ENCODE data around the gene C4orf50. TPM values are rescaled to one million over a fixed set of nuclear protein-coding genes. Genes with fewer than 3 reads are reported as not detected.
"Not testable (repeated sequence)": the region's sequence is repeated elsewhere in the genome, so short reads cannot be mapped to it uniquely, and the experiment has no call there.

The C4orf50 gene
- polyA plus RNA-seq, 2 donors: under 0.01 to 0.02 TPM

- H3K4me3 ChIP-seq (ENCODE audit: low read depth in 1 of 2, low read length in 2 of 2): no peak overlapping the region
- H3K27ac ChIP-seq (ENCODE audit: low read depth in 2 of 2, low read length in 1 of 2): no peak overlapping the region
- H3K9me3 ChIP-seq (ENCODE audit: control insufficient read depth in 2 of 2, insufficient read depth in 1 of 2, low read depth in 1 of 2, low read length in 1 of 2): no peaks in the 10 kb centered on the region
- no peaks in the 10 kb centered on the region for H3K27me3 ChIP-seq (ENCODE audit: control insufficient read depth in 1 of 2, insufficient read depth in 2 of 2, low read length in 2 of 2)
- H3K36me3 ChIP-seq (ENCODE audit: control insufficient read depth in 2 of 2, insufficient read depth in 2 of 2, low read length in 1 of 2): no peaks in the 10 kb centered on the region
- no peaks in the 10 kb centered on the region for H3K4me1 ChIP-seq (ENCODE audit: control insufficient read depth in 2 of 2, insufficient read depth in 2 of 2, low read length in 1 of 2)
- 86% methylated on average over 9 of the region's 9 CpGs for WGBS, 2 donors
Observed at GRCh38 chr4:5999830-6000365, 18.3 kb downstream of the C4orf50 start.

- Histone ChIP-seq H3K36me3 (ENCODE audit: control insufficient read depth in 2 of 2, insufficient read depth in 2 of 2, low read length in 1 of 2) (no peaks in the 10 kb centered on the region), H3K4me1 (ENCODE audit: control insufficient read depth in 2 of 2, insufficient read depth in 2 of 2, low read length in 1 of 2) (no peaks in the 10 kb centered on the region), H3K27me3 (ENCODE audit: control insufficient read depth in 1 of 2, insufficient read depth in 2 of 2, low read length in 2 of 2) (no peaks in the 10 kb centered on the region), H3K4me3 (ENCODE audit: low read depth in 1 of 2, low read length in 2 of 2) (no peak overlapping the region), H3K27ac (ENCODE audit: low read depth in 2 of 2, low read length in 1 of 2) (no peak overlapping the region), H3K9me3 (ENCODE audit: control insufficient read depth in 2 of 2, insufficient read depth in 1 of 2, low read depth in 1 of 2, low read length in 1 of 2) (no peaks in the 10 kb centered on the region)
- WGBS, 2 donors: 75 to 78% methylated on average over 6 of the region's 6 CpGs
Observed at GRCh38 chr4:5999356-5999755, 18.9 kb downstream of the C4orf50 start.

GRCh38 chr4:5998333-5998936, 19.8 kb downstream of the C4orf50 start:
- WGBS, 2 donors: 2 to 3% methylated on average over 9 of the region's 9 CpGs
- Histone ChIP-seq H3K4me1 (ENCODE audit: control insufficient read depth in 2 of 2, insufficient read depth in 2 of 2, low read length in 1 of 2) (peaks cover 0 to 2% of the 10 kb centered on the region in 2 donors), H3K27me3 (ENCODE audit: control insufficient read depth in 1 of 2, insufficient read depth in 2 of 2, low read length in 2 of 2) (no peaks in the 10 kb centered on the region), H3K27ac (ENCODE audit: low read depth in 2 of 2, low read length in 1 of 2) (no peak overlapping the region), H3K9me3 (ENCODE audit: control insufficient read depth in 2 of 2, insufficient read depth in 1 of 2, low read depth in 1 of 2, low read length in 1 of 2) (no peaks in the 10 kb centered on the region), H3K4me3 (ENCODE audit: low read depth in 1 of 2, low read length in 2 of 2) (no peak overlapping the region), H3K36me3 (ENCODE audit: control insufficient read depth in 2 of 2, insufficient read depth in 2 of 2, low read length in 1 of 2) (no peaks in the 10 kb centered on the region)

- H3K9me3 ChIP-seq (ENCODE audit: control insufficient read depth in 2 of 2, insufficient read depth in 1 of 2, low read depth in 1 of 2, low read length in 1 of 2): no peaks in the 10 kb centered on the region
- peaks cover 0 to 2% of the 10 kb centered on the region in 2 donors for H3K4me1 ChIP-seq (ENCODE audit: control insufficient read depth in 2 of 2, insufficient read depth in 2 of 2, low read length in 1 of 2)
- no peaks in the 10 kb centered on the region for H3K27me3 ChIP-seq (ENCODE audit: control insufficient read depth in 1 of 2, insufficient read depth in 2 of 2, low read length in 2 of 2)
- no peaks in the 10 kb centered on the region for H3K36me3 ChIP-seq (ENCODE audit: control insufficient read depth in 2 of 2, insufficient read depth in 2 of 2, low read length in 1 of 2)
- no peak overlapping the region for H3K4me3 ChIP-seq (ENCODE audit: low read depth in 1 of 2, low read length in 2 of 2)
- H3K27ac ChIP-seq (ENCODE audit: low read depth in 2 of 2, low read length in 1 of 2): no peak overlapping the region
- 41 to 51% methylated on average over 4 of the region's 4 CpGs for WGBS, 2 donors
Observed at GRCh38 chr4:5996641-5997040, 21.6 kb downstream of the C4orf50 start.

- H3K27me3 ChIP-seq (ENCODE audit: control insufficient read depth in 1 of 2, insufficient read depth in 2 of 2, low read length in 2 of 2): no peaks in the 10 kb centered on the region
- peaks cover 0 to 2% of the 10 kb centered on the region in 2 donors for H3K4me1 ChIP-seq (ENCODE audit: control insufficient read depth in 2 of 2, insufficient read depth in 2 of 2, low read length in 1 of 2)
- 55 to 61% methylated on average over 19 of the region's 19 CpGs for WGBS, 2 donors
- H3K27ac ChIP-seq (ENCODE audit: low read depth in 2 of 2, low read length in 1 of 2): no peak overlapping the region
- no peaks in the 10 kb centered on the region for H3K36me3 ChIP-seq (ENCODE audit: control insufficient read depth in 2 of 2, insufficient read depth in 2 of 2, low read length in 1 of 2)
- no peak overlapping the region for H3K4me3 ChIP-seq (ENCODE audit: low read depth in 1 of 2, low read length in 2 of 2)
- no peaks in the 10 kb centered on the region for H3K9me3 ChIP-seq (ENCODE audit: control insufficient read depth in 2 of 2, insufficient read depth in 1 of 2, low read depth in 1 of 2, low read length in 1 of 2)
Observed at GRCh38 chr4:5995901-5996623, 22.2 kb downstream of the C4orf50 start.

GRCh38 chr4:5993876-5994811, 24.1 kb downstream of the C4orf50 start:
- peaks cover 0 to 2% of the 10 kb centered on the region in 2 donors for H3K4me1 ChIP-seq (ENCODE audit: control insufficient read depth in 2 of 2, insufficient read depth in 2 of 2, low read length in 1 of 2)
- no peaks in the 10 kb centered on the region for H3K27me3 ChIP-seq (ENCODE audit: control insufficient read depth in 1 of 2, insufficient read depth in 2 of 2, low read length in 2 of 2)
- H3K9me3 ChIP-seq (ENCODE audit: control insufficient read depth in 2 of 2, insufficient read depth in 1 of 2, low read depth in 1 of 2, low read length in 1 of 2): no peaks in the 10 kb centered on the region
- no peaks in the 10 kb centered on the region for H3K36me3 ChIP-seq (ENCODE audit: control insufficient read depth in 2 of 2, insufficient read depth in 2 of 2, low read length in 1 of 2)
- no peak overlapping the region for H3K27ac ChIP-seq (ENCODE audit: low read depth in 2 of 2, low read length in 1 of 2)
- no peak overlapping the region for H3K4me3 ChIP-seq (ENCODE audit: low read depth in 1 of 2, low read length in 2 of 2)
- 79 to 81% methylated on average over 23 of the region's 23 CpGs for WGBS, 2 donors

DNA sequence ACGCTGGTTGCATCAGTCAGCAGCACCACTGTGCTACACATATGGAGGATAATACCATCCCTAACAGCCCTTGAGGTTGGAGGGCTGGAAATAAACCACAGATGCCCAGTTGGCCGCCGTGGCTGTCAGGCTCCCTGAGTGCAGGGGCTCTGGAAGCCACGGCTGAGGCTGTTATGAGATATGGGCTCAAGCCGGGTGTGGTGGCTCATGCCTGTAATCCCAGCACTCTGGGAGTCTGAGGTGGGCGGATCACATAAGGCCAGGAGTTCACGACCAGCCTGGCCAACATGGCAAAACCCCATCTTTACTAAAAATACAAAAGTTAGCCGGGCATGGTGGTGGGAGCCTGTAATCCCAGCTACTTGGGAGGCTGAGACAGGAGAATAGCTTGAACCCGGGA, 24.9 kb downstream of the C4orf50 start:
- not testable (repeated sequence) for H3K4me3 ChIP-seq (ENCODE audit: low read depth in 1 of 2, low read length in 2 of 2); H3K36me3 ChIP-seq (ENCODE audit: control insufficient read depth in 2 of 2, insufficient read depth in 2 of 2, low read length in 1 of 2); H3K4me1 ChIP-seq (ENCODE audit: control insufficient read depth in 2 of 2, insufficient read depth in 2 of 2, low read length in 1 of 2); H3K27ac ChIP-seq (ENCODE audit: low read depth in 2 of 2, low read length in 1 of 2); H3K9me3 ChIP-seq (ENCODE audit: control insufficient read depth in 2 of 2, insufficient read depth in 1 of 2, low read depth in 1 of 2, low read length in 1 of 2); H3K27me3 ChIP-seq (ENCODE audit: control insufficient read depth in 1 of 2, insufficient read depth in 2 of 2, low read length in 2 of 2)
- 81 to 85% methylated on average over 9 of the region's 9 CpGs for WGBS, 2 donors

DNA sequence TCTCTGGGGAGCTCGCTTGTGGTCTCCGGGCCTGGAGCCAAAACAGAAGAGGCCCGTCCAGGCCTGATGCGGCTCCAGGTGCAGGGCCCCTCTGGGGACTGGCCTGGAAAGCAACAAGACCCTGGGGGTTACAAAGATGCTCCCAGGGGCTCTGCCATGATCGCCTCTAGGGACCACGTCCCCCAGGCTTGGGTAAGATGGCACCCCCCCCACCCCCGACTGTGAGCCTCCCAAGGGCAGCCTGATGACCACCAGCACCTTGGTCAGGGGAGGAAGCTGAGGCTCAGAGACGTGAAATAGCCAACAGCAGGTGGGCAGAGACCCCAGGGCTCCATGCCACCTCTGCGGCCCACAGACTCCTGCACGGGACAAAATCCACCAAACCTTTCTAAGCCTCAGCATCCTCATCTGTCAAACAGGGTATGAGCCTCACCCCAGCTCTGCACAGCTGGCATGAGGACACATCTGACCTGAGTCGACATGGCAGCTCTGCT, 25.4 kb downstream of the C4orf50 start:
- 69 to 75% methylated on average over 11 of the region's 11 CpGs for WGBS, 2 donors
- Histone ChIP-seq H3K27me3 (ENCODE audit: control insufficient read depth in 1 of 2, insufficient read depth in 2 of 2, low read length in 2 of 2) (peaks cover 0 to 3% of the 10 kb centered on the region in 2 donors), H3K4me3 (ENCODE audit: low read depth in 1 of 2, low read length in 2 of 2) (no peak overlapping the region), H3K4me1 (ENCODE audit: control insufficient read depth in 2 of 2, insufficient read depth in 2 of 2, low read length in 1 of 2) (peaks cover 0 to 2% of the 10 kb centered on the region in 2 donors), H3K36me3 (ENCODE audit: control insufficient read depth in 2 of 2, insufficient read depth in 2 of 2, low read length in 1 of 2) (no peaks in the 10 kb centered on the region), H3K27ac (ENCODE audit: low read depth in 2 of 2, low read length in 1 of 2) (no peak overlapping the region), H3K9me3 (ENCODE audit: control insufficient read depth in 2 of 2, insufficient read depth in 1 of 2, low read depth in 1 of 2, low read length in 1 of 2) (no peaks in the 10 kb centered on the region)

- no peak overlapping the region for H3K27ac ChIP-seq (ENCODE audit: low read depth in 2 of 2, low read length in 1 of 2)
- WGBS, 2 donors: 73 to 74% methylated on average over 17 of the region's 17 CpGs
Observed at GRCh38 chr4:5992171-5992827, 25.9 kb downstream of the C4orf50 start.

More at GRCh38 chr4:5992171-5992827, 25.9 kb downstream of the C4orf50 start:
- no peaks in the 10 kb centered on the region for H3K9me3 ChIP-seq (ENCODE audit: control insufficient read depth in 2 of 2, insufficient read depth in 1 of 2, low read depth in 1 of 2, low read length in 1 of 2)
- H3K4me1 ChIP-seq (ENCODE audit: control insufficient read depth in 2 of 2, insufficient read depth in 2 of 2, low read length in 1 of 2): peaks cover 0 to 2% of the 10 kb centered on the region in 2 donors
- no peak overlapping the region for H3K4me3 ChIP-seq (ENCODE audit: low read depth in 1 of 2, low read length in 2 of 2)
- H3K36me3 ChIP-seq (ENCODE audit: control insufficient read depth in 2 of 2, insufficient read depth in 2 of 2, low read length in 1 of 2): no peaks in the 10 kb centered on the region
- H3K27me3 ChIP-seq (ENCODE audit: control insufficient read depth in 1 of 2, insufficient read depth in 2 of 2, low read length in 2 of 2): peaks cover 0 to 3% of the 10 kb centered on the region in 2 donors

All from esophagus (tissue), 2 donors.